GM19035 (cell line): Measurements from ENCODE around the gene EEF2KMT.
"Not testable (repeated sequence)": the region's sequence is repeated elsewhere in the genome, so short reads cannot be mapped to it uniquely, and the experiment has no call there.

Source experiments
- ATAC-seq: cut with Tn5 transposase; IDR thresholded peaks from one replicate; pipeline ENCODE4 v1.9.1; 2021; ENCODE audit not compliant: unreplicated experiment

The EEF2KMT gene

GRCh38 chr16:5071341-5071680, 26.3 kb downstream of the EEF2KMT start:
- ATAC-seq: no peak

- no peak for ATAC-seq
Measured at GRCh38 chr16:5070431-5071186, 27.0 kb downstream of the EEF2KMT start.

- ATAC-seq: no peak
Measured at GRCh38 chr16:5069854-5070253, 27.7 kb downstream of the EEF2KMT start.

GRCh38 chr16:5069048-5069447, 28.5 kb downstream of the EEF2KMT start:
- no peak for ATAC-seq

GRCh38 chr16:5066511-5066910, 31.1 kb downstream of the EEF2KMT start:
- no peak for ATAC-seq

GRCh38 chr16:5065813-5066212, 31.8 kb downstream of the EEF2KMT start, which contains the start of gene C16orf89:
Gene C16orf89, minus strand, starts transcription at chr16:5065956. Its CDS starts 48 bp downstream, at chr16:5065908.
- ATAC-seq: no peak

GRCh38 chr16:5065326-5065725, 32.3 kb downstream of the EEF2KMT start:
- ATAC-seq: no peak

- no peak for ATAC-seq
Measured at GRCh38 chr16:5064915-5065314, 32.7 kb downstream of the EEF2KMT start.

GRCh38 chr16:5062790-5063765, 34.5 kb downstream of the EEF2KMT start:
- no peak for ATAC-seq

GRCh38 chr16:5062051-5062450, 35.5 kb downstream of the EEF2KMT start:
- no peak for ATAC-seq

GRCh38 chr16:5060073-5060641, 37.4 kb downstream of the EEF2KMT start:
- ATAC-seq: no peak

GRCh38 chr16:5059386-5060072, 38.1 kb downstream of the EEF2KMT start:
- ATAC-seq: no peak

GRCh38 chr16:5058476-5058875, 39.1 kb downstream of the EEF2KMT start:
- no peak for ATAC-seq

- no peak for ATAC-seq
Measured at GRCh38 chr16:5056352-5056751, 41.2 kb downstream of the EEF2KMT start.

- no peak for ATAC-seq
Measured at GRCh38 chr16:5054876-5055865, 42.4 kb downstream of the EEF2KMT start.

- ATAC-seq: no peak
Measured at GRCh38 chr16:5046914-5047313, 50.7 kb downstream of the EEF2KMT start.

- ATAC-seq: no peak
Measured at GRCh38 chr16:5045499-5046115, 52.0 kb downstream of the EEF2KMT start.

- ATAC-seq: not testable (repeated sequence)
Measured at GRCh38 chr16:5044581-5044980, 53.0 kb downstream of the EEF2KMT start.

- no peak for ATAC-seq
Measured at GRCh38 chr16:5044011-5044540, 53.5 kb downstream of the EEF2KMT start.
